ENCODE data around the gene TSC22D1. TPM values are rescaled to one million over a fixed set of nuclear protein-coding genes. Genes with fewer than 3 reads are reported as not detected.
"Not testable (repeated sequence)": the region's sequence is repeated elsewhere in the genome, so short reads cannot be mapped to it uniquely, and the experiment has no call there.

The TSC22D1 gene
- total RNA-seq, 3 donors from 2014 or later = 74.2 to 235 (median 232) TPM

DNA sequence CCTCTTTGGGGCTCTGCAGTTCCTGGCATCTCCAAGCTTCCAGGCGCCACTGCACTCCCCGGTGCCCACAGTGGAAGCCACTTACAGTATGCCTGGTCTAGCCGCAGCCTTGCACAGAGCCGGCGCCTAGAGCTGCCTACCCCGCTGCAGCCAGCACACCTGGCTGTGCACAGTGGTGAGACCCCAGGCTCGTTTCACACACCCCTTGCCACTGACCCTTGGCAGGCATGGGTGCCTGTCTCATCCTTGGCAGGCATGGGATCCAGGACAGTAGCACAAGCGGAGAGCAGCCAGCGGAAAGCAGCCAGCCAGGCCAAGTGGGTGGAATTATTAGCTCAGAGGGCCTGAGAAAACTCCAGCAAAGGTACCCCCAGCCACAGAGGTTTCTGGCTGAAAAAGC, 116.5 kb downstream of the TSC22D1 start:
- Histone ChIP-seq H3K27me3 (no peaks in the 10 kb centered on the region), H3K4me1 (no peaks in the 10 kb centered on the region), H3K36me3 (no peaks in the 10 kb centered on the region), H3K9me3 (no peaks in the 10 kb centered on the region), H3K4me3 (no peak overlapping the region), H3K27ac (no peak overlapping the region)
- no peak for DNase-seq (ENCODE audit: low spot score in 2 of 2)
- TF ChIP-seq POLR2A (IDR thresholded peaks at IDR 0.05) (no peak), POLR2AphosphoS5 (IDR thresholded peaks at IDR 0.05) (no peak)
- TF ChIP-seq, protein P1, sequence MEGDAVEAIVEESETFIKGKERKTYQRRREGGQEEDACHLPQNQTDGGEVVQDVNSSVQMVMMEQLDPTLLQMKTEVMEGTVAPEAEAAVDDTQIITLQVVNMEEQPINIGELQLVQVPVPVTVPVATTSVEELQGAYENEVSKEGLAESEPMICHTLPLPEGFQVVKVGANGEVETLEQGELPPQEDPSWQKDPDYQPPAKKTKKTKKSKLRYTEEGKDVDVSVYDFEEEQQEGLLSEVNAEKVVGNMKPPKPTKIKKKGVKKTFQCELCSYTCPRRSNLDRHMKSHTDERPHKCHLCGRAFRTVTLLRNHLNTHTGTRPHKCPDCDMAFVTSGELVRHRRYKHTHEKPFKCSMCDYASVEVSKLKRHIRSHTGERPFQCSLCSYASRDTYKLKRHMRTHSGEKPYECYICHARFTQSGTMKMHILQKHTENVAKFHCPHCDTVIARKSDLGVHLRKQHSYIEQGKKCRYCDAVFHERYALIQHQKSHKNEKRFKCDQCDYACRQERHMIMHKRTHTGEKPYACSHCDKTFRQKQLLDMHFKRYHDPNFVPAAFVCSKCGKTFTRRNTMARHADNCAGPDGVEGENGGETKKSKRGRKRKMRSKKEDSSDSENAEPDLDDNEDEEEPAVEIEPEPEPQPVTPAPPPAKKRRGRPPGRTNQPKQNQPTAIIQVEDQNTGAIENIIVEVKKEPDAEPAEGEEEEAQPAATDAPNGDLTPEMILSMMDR (IDR thresholded peaks at IDR 0.05) = no peak
- intact Hi-C loops (cut with DNase I; ENCODE audit: low total_unique reads) = no loop called here

DNA sequence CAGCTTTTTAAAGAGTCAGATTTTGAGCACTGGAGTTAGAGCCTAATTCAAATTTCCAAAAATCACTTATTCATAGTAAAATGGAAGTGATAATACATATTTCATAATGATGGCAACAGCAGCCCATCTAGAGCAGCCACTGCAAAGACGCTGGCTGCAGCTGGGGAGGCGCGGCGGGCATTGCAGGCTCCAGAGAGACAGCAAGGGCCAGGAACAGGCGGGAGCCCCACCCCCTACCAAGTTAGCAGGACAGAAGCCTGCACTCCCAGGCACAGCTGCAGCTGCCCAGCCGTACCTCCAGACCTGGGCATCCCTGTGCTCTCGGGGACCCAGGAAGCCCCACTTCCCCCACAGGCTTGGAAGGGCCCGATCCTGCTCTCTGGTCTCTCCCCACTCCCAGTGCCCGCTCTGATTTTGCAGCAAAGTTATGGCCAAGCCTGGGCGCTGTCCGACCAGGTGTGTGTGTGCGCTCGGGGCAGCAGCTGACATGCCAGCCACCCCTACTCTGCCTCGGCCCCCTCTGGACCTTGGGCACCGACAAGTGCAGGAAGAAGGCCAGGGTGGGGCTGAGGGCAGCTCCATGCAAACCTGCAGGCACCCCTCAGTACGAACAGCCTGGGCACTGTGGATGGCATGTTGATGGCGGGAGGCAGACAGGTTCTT, 117.7 kb downstream of the TSC22D1 start:
- Histone ChIP-seq H3K27me3 (no peaks in the 10 kb centered on the region), H3K4me1 (no peaks in the 10 kb centered on the region), H3K27ac (no peak overlapping the region), H3K9me3 (no peaks in the 10 kb centered on the region), H3K36me3 (no peaks in the 10 kb centered on the region), H3K4me3 (no peak overlapping the region)
- TF ChIP-seq POLR2AphosphoS5 (IDR thresholded peaks at IDR 0.05) = no peak
- TF ChIP-seq, protein P1 (IDR thresholded peaks at IDR 0.05) = no peak
- no peak for TF ChIP-seq POLR2A (IDR thresholded peaks at IDR 0.05)
- intact Hi-C loops (cut with DNase I; ENCODE audit: low total_unique reads) = no loop called here
- no peak for DNase-seq (ENCODE audit: low spot score in 2 of 2)

DNA sequence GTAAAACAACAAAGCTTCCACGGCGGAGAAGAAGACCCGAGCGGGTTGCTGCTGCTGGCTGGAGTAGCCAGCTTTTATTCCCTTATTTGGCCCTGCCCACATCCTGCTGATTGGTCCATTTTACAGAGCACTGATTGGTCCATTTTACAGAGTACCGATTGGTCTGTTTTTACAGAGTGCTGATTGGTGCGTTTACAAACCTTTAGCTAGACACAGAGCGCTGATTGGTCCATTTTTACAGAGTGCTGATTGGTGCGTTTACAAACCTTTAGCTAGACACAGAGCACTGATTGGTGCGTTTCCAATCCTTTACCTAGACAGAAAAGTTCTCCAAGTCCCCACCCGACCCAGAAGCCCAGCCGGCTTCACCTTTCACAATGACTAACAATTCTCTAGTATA, 119.9 kb downstream of the TSC22D1 start:
- H3K9me3 ChIP-seq; intact Hi-C loops (cut with DNase I; ENCODE audit: low total_unique reads): not testable (repeated sequence)

DNA sequence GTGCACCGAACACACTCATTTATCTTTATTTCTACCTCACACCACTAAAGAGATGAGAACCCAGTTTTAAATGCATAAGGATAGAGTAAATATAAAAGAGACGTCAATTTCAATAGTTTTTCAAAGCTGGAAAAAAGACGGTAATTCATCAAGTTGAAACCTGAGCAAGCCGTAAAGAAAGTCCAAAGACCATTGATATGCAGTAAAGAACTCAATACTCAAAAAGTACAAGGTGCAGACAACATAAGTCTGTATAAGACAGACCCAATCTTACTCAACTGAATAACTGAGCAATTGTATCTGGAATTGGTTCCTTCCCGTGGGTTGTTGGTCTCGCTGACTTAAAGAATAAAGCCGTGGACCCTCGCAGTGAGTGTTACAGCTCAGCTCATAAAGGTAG, 120.4 kb downstream of the TSC22D1 start:
- Histone ChIP-seq H3K36me3 (no peaks in the 10 kb centered on the region), H3K4me3 (no peak overlapping the region), H3K4me1 (no peaks in the 10 kb centered on the region), H3K27me3 (no peaks in the 10 kb centered on the region), H3K27ac (no peak overlapping the region), H3K9me3 (no peaks in the 10 kb centered on the region)
- TF ChIP-seq POLR2AphosphoS5 (IDR thresholded peaks at IDR 0.05) (no peak), POLR2A (IDR thresholded peaks at IDR 0.05) (no peak)
- TF ChIP-seq, protein P1 (IDR thresholded peaks at IDR 0.05) = no peak
- DNase-seq (ENCODE audit: low spot score in 2 of 2) = no peak
- intact Hi-C loops (cut with DNase I; ENCODE audit: low total_unique reads) = no loop called here

More for the DNA sequence above, 119.9 kb downstream of the TSC22D1 start:
- H3K4me3 ChIP-seq; H3K27me3 ChIP-seq; H3K27ac ChIP-seq; H3K4me1 ChIP-seq; H3K36me3 ChIP-seq; DNase-seq (ENCODE audit: low spot score in 2 of 2): not testable (repeated sequence)

DNA sequence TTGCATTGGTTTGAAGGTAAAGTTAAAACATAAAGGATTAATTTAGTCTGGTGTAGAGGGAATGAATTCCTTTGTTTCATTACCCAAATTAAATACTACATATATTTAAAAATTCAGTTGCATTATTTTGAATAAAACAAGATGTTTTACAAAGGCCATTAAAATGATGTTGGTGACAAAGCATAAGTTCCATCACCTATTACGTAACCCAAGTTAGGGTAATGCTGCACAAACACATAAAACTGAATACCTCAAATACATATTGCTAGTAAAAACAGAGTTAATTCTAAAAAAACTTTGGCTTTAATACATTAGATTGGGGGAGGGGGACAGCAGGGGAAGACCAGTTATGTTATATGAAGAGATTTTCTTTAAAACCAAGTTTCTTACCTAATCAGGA, 122.2 kb downstream of the TSC22D1 start:
- intact Hi-C loops (cut with DNase I; ENCODE audit: low total_unique reads) = no loop called here

More for the DNA sequence above, 122.2 kb downstream of the TSC22D1 start:
- Histone ChIP-seq H3K4me3 (no peak overlapping the region), H3K27me3 (no peaks in the 10 kb centered on the region), H3K36me3 (no peaks in the 10 kb centered on the region), H3K9me3 (no peaks in the 10 kb centered on the region), H3K4me1 (no peaks in the 10 kb centered on the region), H3K27ac (no peak overlapping the region)
- DNase-seq (ENCODE audit: low spot score in 2 of 2) = no peak
- no peak for TF ChIP-seq POLR2AphosphoS5 (IDR thresholded peaks at IDR 0.05)
- TF ChIP-seq, protein P1 (IDR thresholded peaks at IDR 0.05) = no peak
- TF ChIP-seq POLR2A (IDR thresholded peaks at IDR 0.05) = no peak
